IgD-negative memory B cell (primary cell): Measurements from ENCODE around the gene SNX20. TPM values are rescaled to one million over a fixed set of nuclear protein-coding genes. Genes with fewer than 3 reads are reported as not detected.

Experiments
- H3K27ac Mint-ChIP-seq, 3 donors: one replicate each; pipeline ENCODE4 v1.8.0; 2020 to 2022; ENCODE audit warnings: mild to moderate bottlenecking in 3 of 3, mixed read lengths in 3 of 3, moderate library complexity in 1 of 3
- H3K27me3 Mint-ChIP-seq: one replicate; pipeline ENCODE4 v1.8.0; 2021; ENCODE audit warnings: mixed read lengths
- H3K36me3 Mint-ChIP-seq: one replicate; pipeline ENCODE4 v1.8.0; 2020; ENCODE audit warnings: mild to moderate bottlenecking, mixed read lengths
- H3K4me1 Mint-ChIP-seq, 3 donors: one replicate each; pipeline ENCODE4 v1.8.0; 2020 to 2022; ENCODE audit warnings: mixed read lengths in 3 of 3, mild to moderate bottlenecking in 1 of 3
- H3K4me3 Mint-ChIP-seq, 4 donors: one replicate each; pipeline ENCODE4 v1.8.0; 2020 to 2022; ENCODE audit warnings: mild to moderate bottlenecking in 4 of 4, mixed read lengths in 4 of 4, moderate library complexity in 3 of 4
- H3K9me3 Mint-ChIP-seq, 3 donors: one replicate each; pipeline ENCODE4 v1.8.0; 2020 to 2021; ENCODE audit warnings: mixed read lengths in 3 of 3, mild to moderate bottlenecking in 1 of 3
- polyA plus RNA-seq: library from polyadenylated mRNA; unstranded; fragments of 300-500 nt; fragmentation: Illumina TruSeq; gene quantifications from one replicate; pipeline ENCODE4 v1.2.3, GENCODE V29; 2021

Gene SNX20
- polyA plus RNA-seq, 1 donor from 2014 or later: 44.6 TPM

DNA sequence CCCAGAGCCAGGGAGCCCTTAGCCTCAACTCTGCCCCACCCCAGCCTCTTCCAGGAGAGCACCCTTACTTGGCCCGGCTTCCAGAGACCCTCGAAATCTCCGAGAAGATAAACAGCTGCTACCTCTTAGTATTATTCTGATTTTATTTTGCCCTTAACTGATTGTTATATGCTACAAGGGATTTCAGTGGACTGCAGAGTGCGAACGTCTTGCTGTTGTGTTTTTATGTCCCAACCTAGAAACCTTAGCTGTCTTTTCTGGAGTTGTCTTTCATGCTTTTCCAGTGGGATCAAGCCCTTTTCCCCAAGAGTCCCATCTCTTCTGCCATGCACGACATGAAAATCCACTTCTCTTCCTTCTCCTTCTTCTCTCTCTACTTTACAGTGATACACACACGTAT lies 47.0 kb downstream of the SNX20 start:
- Mint-ChIP-seq H3K4me3 (no peak overlapping the region), H3K27ac (no peak overlapping the region)

DNA sequence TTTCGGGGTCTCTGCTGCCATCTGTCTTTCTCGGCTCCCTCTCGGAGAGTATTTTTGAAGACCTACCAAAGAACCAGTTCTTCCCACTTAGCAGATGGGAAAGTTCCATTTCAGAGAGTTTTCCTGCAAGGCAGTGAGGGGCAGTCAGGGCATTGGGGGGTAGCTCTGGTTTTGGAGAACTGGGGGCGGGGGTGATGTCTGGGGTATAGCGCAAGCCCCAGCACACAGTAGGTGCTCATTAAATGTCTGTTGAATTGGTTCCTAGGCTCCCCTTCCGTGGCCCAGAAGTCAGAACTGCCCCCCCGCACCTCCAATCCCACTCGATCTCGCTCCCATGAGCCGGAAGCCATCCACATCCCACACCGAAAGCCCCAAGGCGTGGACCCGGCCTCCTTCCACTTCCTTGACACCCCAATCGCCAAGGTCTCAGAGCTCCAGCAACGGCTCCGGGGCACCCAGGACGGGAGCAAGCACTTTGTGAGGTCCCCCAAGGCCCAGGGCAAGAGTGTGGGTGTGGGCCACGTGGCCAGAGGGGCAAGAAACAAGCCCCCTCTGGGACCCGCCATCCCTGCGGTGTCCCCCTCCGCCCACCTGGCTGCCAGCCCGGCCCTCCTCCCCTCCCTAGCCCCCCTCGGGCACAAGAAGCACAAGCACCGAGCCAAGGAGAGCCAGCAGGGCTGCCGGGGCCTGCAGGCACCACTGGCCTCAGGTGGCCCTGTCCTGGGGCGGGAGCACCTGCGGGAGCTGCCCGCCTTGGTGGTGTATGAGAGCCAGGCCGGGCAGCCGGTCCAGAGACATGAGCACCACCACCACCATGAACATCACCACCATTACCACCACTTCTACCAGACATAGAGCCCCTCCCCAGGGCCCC lies 47.9 kb downstream of the SNX20 start:
- H3K36me3 Mint-ChIP-seq: no peaks in the 10 kb centered on the region
- H3K27ac Mint-ChIP-seq: no peak overlapping the region
- no peak overlapping the region for H3K4me3 Mint-ChIP-seq
- H3K27me3 Mint-ChIP-seq: peaks cover 2% of the 10 kb centered on the region
- H3K9me3 Mint-ChIP-seq: no peaks in the 10 kb centered on the region
- H3K4me1 Mint-ChIP-seq: peaks cover 0 to 3% (median 0%) of the 10 kb centered on the region in 3 donors

More for the DNA sequence above, 47.0 kb downstream of the SNX20 start:
- H3K27me3 Mint-ChIP-seq: peaks cover 2% of the 10 kb centered on the region
- peaks cover 0 to 2% (median 0%) of the 10 kb centered on the region in 3 donors for H3K4me1 Mint-ChIP-seq
- H3K36me3 Mint-ChIP-seq: no peaks in the 10 kb centered on the region
- no peaks in the 10 kb centered on the region for H3K9me3 Mint-ChIP-seq

DNA sequence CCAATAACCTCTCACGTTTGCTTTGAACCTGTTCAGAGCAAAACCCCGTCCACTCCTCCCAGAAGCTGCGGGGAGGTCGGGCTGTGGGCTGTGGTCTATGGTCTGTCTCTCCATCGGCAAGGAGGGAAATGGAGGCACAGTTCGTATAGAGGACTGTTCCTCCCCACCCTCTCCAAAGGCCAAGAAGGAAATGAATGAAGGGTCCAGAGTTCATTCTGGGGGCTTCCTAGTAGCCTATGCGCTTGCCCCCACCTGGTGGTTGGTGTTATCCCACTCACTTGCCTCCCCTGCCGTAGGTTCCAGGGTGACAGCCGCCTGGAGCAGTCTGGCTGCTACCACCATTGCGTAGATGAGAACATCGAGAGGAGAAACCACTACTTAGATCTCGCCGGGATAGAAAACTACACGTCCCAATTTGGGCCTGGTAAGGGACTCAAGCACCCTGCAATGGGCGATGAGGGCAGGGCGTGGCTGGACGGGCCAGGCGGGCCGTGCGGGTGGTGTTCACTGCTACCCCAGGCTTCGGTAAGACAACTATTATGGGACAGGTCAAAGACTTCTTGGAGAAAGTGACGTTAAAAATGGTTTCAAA lies 49.0 kb downstream of the SNX20 start:
- Mint-ChIP-seq H3K27ac (no peak overlapping the region), H3K9me3 (no peaks in the 10 kb centered on the region), H3K4me3 (no peak overlapping the region), H3K36me3 (no peaks in the 10 kb centered on the region), H3K27me3 (peaks cover 2% of the 10 kb centered on the region), H3K4me1 (peaks cover 5 to 10% (median 8%) of the 10 kb centered on the region in 3 donors)

DNA sequence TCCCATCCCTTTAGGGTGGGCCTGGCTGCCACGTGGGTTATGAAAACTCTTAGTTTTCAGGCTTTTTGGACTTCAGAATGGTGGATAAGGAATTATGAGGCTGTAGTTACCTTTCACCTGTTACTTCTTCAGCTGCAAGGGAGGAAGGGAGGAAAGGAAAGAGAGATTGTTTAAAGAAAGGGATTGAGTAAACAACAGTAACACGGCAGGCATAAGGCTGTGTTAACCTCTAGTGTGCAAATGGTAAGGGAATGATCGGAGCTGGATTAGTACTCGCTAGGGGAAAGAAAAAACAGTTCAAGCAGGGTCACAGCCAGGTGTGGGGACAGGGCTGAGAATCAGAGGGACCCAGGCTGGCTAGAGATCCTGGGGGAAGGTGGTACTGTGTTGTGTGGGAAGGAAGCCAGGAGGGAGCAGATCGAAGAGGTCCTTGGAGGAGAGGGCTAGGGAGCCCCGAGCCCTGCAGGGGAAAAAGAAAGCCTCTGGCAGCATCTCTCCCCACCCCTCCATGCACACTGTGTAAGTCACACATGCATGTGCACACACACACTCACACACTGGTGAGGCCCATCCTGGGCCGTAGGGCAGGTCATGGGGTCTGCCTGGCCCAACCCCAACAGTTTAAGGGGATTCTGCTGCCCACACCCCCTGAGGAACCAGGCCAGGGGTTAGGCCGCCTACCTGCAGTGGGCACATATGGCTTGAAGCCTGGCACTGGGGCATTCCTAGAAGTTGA lies 49.7 kb downstream of the SNX20 start:
- Mint-ChIP-seq H3K4me3 (no peak overlapping the region), H3K9me3 (no peaks in the 10 kb centered on the region), H3K27me3 (peaks cover 2% of the 10 kb centered on the region), H3K36me3 (no peaks in the 10 kb centered on the region), H3K27ac (no peak overlapping the region), H3K4me1 (peaks cover 8 to 14% (median 9%) of the 10 kb centered on the region in 3 donors)

DNA sequence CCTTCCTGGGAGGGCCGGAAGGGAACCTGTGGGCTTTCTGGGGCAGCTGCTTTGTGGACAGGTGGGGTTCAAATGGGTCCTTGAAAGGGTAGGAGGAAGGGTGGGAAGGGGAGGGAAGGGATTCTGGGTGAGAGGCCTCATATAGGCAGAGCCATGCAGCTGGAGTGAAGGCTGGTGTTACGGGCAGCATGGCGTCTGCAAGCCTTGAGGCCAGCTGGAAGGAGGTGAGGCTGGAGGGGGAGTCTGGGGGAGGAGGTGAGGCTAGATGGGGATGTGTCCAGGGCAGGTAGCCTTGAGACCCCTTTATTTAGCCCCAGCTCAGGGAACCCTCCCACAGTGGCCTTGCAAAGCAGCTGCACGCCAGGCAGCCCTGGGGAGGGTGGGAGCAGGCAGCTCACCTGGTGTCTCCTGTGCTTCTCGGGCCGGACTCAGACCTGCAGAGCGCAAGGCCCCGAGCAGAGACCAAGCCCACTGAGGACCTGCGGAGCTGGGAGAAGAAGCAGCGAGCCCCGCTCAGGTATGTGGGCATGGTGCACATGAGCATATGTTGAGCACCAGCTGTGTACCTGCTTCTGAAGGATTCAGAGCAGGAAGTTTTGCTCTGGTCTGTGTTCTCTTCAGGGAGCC lies 50.6 kb downstream of the SNX20 start:
- Mint-ChIP-seq H3K4me1 (peaks cover 8 to 14% (median 9%) of the 10 kb centered on the region in 3 donors), H3K36me3 (no peaks in the 10 kb centered on the region), H3K27ac (no peak overlapping the region), H3K27me3 (peaks cover 2% of the 10 kb centered on the region), H3K9me3 (no peaks in the 10 kb centered on the region), H3K4me3 (no peak overlapping the region)

DNA sequence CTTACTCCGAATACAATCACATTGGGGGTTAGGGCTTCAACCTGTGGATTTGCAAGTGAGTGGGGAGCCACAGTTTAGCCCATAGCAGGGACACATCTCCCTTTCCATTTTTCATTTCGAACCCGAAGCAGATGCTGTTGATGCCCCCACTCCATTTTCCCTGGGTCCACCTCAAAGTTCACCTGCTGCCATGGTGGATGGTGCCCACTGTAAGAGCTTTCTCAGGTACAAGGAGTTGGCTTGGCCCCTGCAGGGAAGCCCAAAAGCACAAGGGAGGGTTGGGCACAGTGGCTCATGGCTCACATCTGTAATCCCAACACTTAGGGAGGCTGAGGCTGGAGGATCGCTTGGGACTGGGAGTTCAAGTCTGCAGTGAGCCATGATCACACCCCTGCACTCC lies 51.8 kb downstream of the SNX20 start:
- Mint-ChIP-seq H3K36me3 (no peaks in the 10 kb centered on the region), H3K9me3 (no peaks in the 10 kb centered on the region), H3K27me3 (peaks cover 2% of the 10 kb centered on the region), H3K27ac (no peak overlapping the region), H3K4me3 (peak overlapping the region in 1 of 4 donors; percentile 17), H3K4me1 (peaks cover 8 to 14% (median 9%) of the 10 kb centered on the region in 3 donors)

DNA sequence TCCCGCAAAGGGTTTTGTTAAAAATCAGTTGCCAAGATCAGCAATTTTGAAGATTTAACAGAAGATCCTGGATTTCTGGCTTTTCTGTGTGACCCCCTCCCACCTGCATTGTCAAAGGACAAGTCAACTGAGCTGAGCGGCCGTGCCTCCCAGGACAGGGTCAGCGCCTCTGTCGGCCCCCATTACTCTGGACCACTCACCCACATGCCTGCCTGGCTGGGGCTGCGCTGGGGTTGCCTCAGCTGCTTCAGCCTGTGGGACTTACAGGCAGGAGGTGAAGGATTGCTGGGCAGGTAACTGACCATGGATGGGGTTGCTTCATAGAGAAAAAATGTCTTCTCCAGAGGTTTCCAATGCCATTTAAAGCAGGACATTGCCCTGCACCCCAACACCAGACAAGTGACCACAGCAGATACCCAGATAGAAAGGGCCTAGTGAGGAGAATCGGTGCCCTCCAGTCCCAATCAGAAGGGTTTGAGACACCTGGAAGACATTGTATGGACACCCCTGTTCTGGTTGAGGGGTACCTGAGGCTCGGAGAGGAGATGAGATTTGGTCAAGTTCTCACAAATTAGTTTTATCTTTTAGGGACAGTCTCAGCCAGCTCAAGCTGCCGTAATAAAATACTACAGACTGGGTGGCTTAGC lies 52.8 kb downstream of the SNX20 start:
- no peaks in the 10 kb centered on the region for H3K9me3 Mint-ChIP-seq
- peaks cover 8 to 14% (median 9%) of the 10 kb centered on the region in 3 donors for H3K4me1 Mint-ChIP-seq
- no peak overlapping the region for H3K27ac Mint-ChIP-seq
- H3K4me3 Mint-ChIP-seq: no peak overlapping the region
- H3K27me3 Mint-ChIP-seq: peaks cover 2% of the 10 kb centered on the region
- H3K36me3 Mint-ChIP-seq: no peaks in the 10 kb centered on the region

DNA sequence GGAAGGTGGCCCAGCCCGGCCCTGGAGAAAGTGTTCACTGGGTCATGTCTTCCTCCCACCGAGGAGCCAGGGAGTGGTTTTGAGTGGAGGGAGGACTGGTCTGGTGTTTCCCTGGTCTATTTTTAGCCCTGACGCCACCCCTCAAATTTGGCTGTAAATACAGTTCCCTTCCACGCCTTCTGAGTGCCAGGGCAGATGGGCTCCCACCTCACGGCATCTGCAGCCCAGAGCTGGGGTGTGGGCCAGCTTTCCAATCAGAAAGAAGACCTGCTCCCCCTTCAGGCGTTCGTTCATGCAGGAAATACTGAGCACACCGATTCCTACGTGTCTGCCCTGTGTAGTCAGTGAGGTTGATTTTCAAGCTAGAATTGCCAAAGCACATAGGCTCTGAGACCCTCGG lies 53.7 kb downstream of the SNX20 start:
- peaks cover 2% of the 10 kb centered on the region for H3K27me3 Mint-ChIP-seq
- peak overlapping the region in 2 of 4 donors; percentile 59 to 88 for H3K4me3 Mint-ChIP-seq
- peaks cover 8 to 16% (median 9%) of the 10 kb centered on the region in 3 donors for H3K4me1 Mint-ChIP-seq
- H3K9me3 Mint-ChIP-seq: no peaks in the 10 kb centered on the region
- H3K36me3 Mint-ChIP-seq: no peaks in the 10 kb centered on the region
- no peak overlapping the region for H3K27ac Mint-ChIP-seq

DNA sequence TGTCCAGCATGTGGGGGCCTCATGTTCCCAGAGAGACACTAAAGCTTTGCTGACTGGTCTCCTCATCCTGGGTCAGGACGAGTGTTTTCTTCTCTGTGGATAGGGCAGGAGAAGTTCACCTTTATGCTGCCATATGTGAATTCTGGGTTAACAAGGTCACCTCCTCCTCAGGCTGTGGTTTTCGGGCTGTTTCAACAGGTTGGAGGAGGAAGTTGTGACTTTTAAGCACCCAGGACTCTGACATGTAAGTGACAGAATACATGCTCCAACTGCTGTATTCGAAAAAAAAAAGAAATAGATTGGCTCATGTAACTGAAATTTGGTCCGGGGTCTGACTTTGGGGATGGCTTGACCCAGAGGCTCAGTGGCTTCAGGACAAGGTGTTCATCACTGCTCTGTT lies 54.2 kb downstream of the SNX20 start:
- Mint-ChIP-seq H3K27ac (no peak overlapping the region), H3K4me3 (no peak overlapping the region), H3K36me3 (no peaks in the 10 kb centered on the region), H3K4me1 (peaks cover 8 to 16% (median 9%) of the 10 kb centered on the region in 3 donors), H3K27me3 (no peaks in the 10 kb centered on the region), H3K9me3 (no peaks in the 10 kb centered on the region)

DNA sequence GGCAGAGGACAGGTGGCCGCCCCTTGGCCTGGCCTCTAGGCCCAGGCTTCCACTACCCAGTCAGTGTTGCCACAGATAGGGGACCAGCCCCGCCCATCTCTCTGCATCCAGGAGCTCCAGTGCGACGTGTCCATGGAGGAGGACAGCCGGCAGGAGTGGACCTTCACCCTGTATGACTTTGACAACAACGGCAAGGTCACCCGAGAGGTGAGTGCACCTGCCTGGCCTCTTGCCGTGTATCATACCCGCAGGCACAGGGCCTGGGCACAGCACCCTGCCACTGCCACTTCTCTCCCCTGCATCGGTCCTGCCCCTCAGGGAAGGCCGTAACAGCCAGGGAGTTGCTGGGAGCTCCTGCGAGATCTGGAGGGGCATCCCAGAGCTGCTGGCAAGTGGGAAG lies 55.7 kb downstream of the SNX20 start:
- Mint-ChIP-seq H3K36me3 (no peaks in the 10 kb centered on the region), H3K4me3 (no peak overlapping the region), H3K4me1 (peaks cover 8 to 16% (median 9%) of the 10 kb centered on the region in 3 donors), H3K9me3 (no peaks in the 10 kb centered on the region), H3K27ac (no peak overlapping the region), H3K27me3 (no peaks in the 10 kb centered on the region)

DNA sequence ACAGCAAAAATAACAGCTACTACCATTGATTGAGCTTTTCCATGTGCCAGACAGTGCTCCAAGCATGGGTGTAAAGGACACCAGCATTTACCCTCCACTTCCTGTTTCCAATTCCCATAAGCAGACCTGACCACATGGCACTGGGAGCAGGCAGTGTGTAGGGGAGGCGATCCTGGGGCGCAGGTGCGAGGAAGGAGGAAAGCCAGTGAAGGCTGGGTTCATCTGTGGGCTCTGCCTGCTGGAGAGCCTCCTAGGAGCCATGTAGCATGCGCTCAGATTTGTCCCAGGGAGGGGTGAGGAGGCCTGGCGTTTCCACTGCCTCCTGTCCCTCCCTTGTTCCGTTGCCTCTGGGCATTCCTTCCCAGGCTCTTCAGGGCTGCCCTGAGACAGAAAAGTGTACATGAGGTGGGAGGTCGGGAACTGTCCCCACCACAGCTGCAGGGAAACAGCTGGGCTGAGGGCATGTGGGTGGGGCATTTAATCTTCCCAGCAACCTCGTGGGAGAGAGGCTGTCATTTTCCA lies 56.6 kb downstream of the SNX20 start:
- Mint-ChIP-seq H3K27me3 (no peaks in the 10 kb centered on the region), H3K4me1 (peaks cover 8 to 17% (median 9%) of the 10 kb centered on the region in 3 donors), H3K4me3 (peak overlapping the region in 1 of 4 donors; percentile 52), H3K27ac (peak overlapping the region in 1 of 3 donors; percentile 28), H3K36me3 (no peaks in the 10 kb centered on the region), H3K9me3 (no peaks in the 10 kb centered on the region)

DNA sequence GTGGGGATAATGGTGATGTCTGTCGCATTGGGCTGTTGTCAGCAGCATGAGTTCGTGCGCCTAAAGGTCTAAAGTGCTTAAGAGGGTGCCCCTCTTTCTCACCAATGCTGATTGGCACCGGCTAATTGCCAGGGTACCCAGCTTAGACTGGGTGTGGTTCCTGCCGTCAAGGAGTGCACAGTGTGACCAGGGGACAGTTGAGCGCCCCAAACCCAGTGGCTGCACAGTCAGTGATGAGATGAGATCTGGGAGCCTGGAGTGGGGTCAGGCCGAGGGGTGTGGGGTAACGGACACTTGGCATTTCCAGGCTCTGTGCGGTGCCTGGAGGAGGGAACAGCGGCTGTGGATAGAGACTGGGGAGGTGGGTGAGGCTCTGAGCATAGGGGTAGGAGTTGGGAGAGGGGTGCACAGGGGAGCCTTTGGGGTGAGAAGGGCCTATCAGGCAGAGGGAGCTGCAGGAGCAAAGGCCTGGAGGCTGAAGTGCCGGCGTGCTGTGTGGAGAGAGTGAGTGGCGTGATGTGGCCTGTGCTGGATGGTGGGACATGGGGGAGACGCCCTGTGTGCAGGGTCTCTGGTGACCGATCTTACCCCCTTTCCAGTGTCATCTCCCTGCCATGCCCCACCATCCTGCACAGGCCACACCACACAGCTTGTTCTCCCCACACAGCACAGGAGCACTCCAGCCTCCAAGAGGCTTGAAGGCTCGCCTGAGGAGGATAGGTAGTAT lies 58.3 kb downstream of the SNX20 start:
- Mint-ChIP-seq H3K9me3 (no peaks in the 10 kb centered on the region), H3K4me1 (peaks cover 8 to 14% (median 9%) of the 10 kb centered on the region in 3 donors), H3K27ac (no peak overlapping the region), H3K27me3 (no peaks in the 10 kb centered on the region), H3K4me3 (no peak overlapping the region), H3K36me3 (no peaks in the 10 kb centered on the region)

DNA sequence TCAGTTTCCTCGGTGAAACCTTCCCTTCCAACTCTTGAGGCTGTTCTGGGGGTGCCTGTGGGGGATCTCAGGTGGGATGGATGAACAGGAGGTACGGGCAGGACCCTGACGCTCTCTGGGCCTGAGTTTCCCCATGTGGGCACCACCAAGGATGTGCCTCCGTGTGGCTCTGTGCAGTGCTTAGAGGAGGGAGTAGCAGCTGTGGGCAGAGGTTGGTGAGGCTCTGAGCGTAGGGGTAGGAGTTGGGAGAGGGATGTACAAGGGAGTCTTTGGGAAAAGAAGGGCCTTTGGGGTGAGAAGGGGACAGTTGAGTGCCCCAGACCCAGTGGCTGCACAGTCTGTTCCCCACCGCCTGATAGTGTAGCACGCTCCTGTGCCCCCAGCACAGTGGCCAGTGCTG lies 59.1 kb downstream of the SNX20 start:
- H3K36me3 Mint-ChIP-seq: no peaks in the 10 kb centered on the region
- peaks cover under 1 to 7% (median 2%) of the 10 kb centered on the region in 3 donors for H3K4me1 Mint-ChIP-seq
- H3K27ac Mint-ChIP-seq: no peak overlapping the region
- no peak overlapping the region for H3K4me3 Mint-ChIP-seq
- H3K27me3 Mint-ChIP-seq: no peaks in the 10 kb centered on the region
- no peaks in the 10 kb centered on the region for H3K9me3 Mint-ChIP-seq
